Measurements from ENCODE around the gene SPSB3.
"Not testable (repeated sequence)": the region's sequence is repeated elsewhere in the genome, so short reads cannot be mapped to it uniquely, and the experiment has no call there.

The SPSB3 gene

DNA sequence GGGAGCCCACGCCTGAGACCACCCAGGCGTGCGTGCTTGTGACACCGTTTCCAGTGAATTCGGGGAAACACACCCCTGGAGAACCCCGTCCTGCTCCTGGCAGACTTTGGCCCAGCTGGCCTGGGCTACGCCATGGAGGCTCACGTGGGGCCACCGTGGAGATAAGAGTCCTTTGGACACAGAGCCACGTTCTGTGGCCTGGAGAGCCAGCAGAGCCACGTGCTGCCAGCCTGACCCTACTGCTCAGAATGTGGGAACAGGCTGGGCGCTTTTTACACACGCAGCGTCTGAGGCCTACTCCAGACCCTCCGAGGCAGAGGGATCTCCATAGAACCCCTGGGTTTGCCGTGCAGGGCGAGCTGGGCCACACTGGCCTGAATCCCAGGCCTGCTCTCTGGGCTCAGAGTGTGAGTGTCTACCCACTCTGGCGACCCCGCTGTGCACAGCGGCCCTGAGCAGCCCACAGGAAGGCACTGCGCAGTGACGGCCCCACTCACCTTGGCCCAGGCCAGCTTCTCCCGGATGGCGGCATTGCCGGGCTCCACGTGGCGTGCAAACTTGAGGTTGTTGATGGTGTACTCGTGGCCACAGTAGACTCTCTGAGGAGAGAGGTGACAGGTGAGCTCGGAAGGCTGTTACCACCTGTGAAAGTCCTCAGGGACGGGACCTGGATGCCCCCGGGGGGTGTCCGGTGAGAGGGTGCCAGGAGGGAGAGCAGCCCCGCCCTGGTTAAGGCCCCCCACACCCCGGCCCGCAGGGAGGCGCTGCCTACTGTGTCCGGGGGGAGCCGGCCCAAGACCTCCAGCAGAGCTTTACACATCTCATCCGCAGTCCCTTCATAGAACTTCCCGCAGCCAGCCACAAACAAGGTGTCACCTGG is 34.3 kb upstream of the SPSB3 start:
- no peak for DNase-seq

DNA sequence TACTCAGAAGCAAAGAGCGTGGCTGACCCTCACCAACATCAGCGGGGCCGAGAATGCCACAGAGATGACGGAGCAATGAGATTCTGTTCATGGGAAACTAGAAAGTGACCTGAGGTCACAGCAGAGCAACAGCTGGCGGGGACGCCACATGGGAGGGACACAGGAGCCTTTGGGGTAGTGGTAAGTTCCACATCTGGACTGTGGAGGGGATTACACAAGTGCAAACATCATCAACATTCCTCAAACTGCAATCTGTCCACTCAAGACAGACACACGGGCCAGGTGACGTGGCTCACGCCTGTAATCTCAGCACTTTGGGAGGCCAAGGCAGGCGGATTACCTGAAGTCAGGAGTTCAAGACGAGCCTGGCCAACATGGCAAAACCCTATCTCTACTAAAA is 33.1 kb upstream of the SPSB3 start:
- no peak for DNase-seq

DNA sequence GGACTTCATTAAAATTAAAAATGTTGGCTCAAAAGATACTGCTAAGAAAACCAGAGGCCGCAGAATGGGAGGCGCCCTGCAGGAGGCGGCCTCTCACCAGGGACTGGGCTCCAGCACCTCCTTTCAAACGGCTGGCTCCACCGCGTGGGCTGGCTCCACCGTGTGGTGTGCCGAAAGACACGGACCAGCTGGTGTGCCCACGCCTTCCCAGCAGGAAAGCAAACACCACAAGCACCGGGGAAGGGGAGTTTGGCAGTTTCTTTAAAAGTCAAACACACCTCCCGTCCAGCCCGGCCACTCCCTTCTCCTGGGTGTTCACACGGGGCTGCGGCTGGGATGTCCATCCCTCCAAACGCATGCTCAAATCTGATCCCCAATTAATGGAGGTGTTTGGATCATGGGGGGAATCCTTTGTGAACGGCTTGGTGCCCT is 30.4 kb upstream of the SPSB3 start:
- DNase-seq: peak; percentile 48

DNA sequence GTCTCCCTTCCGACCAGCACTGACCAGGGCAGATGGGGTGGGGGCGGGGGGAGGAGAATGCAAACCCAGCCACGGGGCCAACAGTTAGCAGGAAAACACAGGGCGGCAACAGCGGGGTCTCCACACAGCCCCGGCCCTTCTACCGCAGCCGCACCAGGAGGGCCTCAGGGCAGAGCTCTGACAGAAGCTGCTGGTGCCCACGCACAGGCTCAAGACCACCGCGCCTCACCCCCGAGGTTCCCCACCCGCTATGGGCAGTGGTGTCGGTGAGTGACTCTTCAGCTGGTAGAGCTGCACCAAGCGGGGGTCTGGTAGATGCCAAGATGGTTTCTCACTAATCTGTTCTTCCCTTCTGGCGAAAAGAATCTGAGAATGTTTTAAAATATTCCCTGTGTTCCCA is 28.2 kb upstream of the SPSB3 start:
- no peak for DNase-seq

DNA sequence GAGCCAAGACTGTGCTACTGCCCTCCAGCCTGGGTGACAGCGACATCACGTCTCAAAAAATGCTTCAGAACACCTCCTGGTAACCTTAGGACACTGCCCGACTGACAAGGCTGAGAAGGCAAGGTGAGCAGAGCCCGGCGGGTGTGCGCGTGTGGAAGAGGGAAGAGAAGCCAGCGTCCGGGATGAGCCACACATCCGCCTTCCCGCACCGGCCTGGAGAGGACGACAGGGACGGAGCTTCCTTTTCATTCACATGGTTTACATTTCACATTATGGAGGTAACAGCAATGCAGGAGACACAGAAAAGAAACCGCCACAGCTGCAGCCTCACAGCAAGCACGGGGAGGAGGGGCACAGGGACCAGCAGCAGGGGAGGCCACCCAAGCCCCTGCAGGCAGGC is 27.7 kb upstream of the SPSB3 start:
- DNase-seq: no peak

DNA sequence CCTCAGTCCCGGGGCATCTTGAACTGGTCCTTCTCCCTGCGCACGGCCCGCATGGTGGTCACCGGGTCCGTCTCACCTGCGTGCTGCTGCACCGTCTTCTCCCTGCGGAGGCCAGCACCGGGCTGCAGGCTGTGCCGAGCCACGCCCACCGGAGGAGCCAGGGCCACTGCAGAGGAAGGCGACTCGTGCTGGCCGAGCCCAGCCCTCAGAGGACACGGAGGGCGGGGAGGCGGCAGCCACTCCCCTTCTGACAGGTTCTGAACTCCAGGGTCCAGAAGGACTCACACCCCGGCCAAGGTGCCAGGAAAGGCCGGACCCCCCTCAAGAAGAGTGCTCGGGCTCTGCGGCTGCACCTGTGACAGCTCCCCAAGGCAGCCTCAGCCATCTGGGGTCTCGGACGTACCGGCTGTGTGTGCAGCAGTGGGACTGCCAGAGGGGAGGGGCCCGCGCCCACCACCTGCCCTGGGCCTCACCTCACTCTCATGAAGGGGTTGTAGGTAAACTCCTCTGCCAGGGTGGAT is 27.0 kb upstream of the SPSB3 start:
- no peak for DNase-seq

DNA sequence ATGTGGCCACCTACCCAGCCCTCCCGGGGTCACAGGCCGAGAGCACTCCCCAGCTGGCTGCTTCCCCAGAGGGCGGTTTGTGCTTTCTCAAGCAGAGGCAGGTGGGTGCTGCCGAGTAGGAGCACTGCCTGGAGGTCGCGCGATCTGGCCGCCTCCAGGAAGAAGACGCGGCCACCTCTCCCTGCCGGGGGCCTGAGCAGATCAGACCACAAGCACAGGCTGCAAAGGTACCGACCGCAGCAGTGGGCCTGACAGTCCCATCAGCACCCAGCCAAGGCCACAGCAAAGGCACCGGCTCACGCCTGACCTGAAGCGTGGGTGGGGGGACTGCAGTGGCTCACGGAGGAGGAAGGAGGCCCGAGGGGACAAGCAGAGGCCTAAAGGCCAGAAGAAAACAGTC is 26.3 kb upstream of the SPSB3 start:
- no peak for DNase-seq

DNA sequence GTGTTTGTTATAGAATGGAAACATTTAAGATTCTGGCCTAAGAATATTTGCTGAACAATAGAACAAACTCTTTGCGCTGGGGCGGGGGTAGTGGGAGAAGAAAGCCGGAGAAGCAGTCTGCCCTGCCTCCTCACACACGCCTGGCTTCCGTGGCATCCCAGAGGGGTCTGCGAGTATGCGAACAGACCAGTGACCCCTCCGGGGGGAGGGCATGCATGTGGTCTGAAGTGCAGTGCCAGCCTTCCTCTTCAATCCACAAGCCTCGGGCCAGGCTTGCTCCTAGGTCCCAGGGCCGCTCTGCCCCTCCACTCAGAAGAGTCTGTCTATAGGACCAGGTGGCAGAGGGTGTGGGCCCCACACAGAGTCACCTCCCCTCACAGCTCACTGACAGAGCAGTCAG is 25.3 kb upstream of the SPSB3 start:
- DNase-seq: no peak

DNA sequence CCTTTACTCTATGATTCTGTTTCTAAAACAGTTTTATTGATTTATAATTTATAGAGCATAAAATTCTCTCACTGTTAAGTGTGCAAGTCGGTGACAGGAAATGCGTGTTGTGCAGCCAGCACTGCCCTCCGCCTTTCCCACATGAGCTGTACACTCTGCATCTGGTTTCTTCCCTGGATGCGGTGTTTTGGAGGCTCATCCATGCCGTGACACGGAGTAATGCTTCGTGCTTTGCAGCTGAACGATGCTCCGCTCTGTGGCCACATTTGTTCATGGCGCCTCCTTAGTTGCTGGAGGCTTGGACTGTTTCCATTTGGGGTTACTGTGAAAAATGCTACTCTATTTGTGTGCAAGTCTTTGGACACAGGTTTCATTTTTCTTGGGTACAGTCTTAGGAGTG is 18.3 kb upstream of the SPSB3 start:
- no peak for DNase-seq

DNA sequence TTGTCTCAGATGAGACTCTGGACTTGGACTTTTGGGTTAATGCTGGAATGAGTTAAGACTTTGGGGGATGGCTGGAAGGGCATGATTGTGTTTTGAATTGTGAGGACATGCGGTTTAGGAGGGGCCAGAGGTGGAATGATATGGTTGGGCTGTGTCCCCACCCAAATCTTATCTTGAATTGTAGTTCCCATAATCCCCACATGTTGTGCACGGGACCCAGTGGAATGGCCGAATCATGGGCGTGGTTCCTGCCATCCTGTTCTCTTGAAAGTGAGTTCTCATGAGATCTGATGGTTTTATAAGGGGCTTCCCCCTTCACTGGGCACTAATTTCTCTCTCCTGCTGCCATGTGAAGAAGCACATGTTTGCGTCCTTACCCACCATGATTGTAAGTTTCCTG is 16.9 kb upstream of the SPSB3 start:
- not testable (repeated sequence) for DNase-seq

DNA sequence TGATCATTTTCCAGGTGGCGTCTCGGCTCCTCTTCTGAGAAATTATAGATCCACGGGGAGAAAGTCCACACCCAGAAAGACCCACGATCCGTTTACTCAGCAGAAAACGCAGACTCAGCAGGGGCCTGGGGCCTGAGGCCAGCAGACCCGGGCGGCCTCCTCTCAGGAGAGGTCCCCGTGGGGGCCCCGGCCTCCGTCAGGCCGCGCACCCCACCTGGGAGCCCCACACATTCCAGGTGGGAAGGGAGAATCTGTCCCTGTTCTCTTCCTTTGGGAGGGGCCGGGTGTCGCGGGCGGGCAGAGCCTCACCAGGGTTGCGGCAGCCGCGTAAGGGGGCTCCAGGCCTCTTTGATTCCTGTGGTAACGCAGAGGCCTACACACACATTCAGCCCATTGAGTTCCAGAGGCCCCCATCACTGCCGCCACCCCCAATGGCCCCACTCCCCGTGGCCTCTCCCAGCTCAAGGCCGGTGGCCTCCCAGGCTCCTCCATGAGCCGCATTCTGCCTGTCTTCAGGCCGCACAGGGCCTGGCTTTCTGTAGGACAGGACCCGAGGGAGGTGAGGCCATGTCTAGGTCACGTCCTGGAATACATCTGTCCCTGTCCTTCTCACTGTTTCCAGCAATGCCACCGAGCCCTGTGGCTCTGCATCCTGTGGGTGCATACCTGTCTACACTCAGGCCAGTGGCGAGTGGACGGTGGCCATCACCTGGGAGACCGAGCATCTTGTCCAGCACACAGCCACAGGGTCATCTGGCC is 12.7 kb upstream of the SPSB3 start:
- DNase-seq: no peak

DNA sequence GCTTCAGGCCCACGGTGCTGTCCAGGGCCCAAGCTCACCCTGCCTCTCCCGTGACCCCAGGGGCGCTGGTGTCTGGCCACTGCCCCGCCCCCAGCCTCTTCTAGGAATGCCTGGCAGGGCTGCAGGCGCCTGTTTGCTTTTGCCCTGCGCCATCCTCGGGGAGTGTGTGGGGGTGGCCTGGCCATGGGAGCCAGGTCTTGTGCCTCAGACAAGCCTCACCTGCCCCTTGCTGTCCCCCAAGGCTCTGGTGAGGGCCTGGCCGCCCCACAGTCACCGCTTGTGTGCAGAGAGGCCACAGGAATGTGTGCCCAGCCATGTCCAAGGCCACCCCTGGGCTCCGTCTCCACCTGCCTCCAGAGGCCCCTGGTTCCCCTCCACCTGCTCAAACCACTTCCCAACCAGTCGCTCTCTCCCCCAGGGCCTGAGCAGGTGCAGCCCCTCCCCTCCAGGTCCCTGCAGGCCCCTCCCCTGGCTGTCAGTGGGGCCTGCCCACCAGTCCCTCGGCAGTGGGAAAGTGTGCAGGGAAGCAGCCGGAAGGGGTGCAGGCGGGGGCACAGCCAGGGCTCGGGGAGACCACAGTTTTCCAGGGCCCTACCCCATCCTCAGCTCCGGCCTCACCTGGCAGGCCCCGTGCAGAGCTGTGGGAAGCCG is 12.0 kb upstream of the SPSB3 start:
- DNase-seq: no peak

DNA sequence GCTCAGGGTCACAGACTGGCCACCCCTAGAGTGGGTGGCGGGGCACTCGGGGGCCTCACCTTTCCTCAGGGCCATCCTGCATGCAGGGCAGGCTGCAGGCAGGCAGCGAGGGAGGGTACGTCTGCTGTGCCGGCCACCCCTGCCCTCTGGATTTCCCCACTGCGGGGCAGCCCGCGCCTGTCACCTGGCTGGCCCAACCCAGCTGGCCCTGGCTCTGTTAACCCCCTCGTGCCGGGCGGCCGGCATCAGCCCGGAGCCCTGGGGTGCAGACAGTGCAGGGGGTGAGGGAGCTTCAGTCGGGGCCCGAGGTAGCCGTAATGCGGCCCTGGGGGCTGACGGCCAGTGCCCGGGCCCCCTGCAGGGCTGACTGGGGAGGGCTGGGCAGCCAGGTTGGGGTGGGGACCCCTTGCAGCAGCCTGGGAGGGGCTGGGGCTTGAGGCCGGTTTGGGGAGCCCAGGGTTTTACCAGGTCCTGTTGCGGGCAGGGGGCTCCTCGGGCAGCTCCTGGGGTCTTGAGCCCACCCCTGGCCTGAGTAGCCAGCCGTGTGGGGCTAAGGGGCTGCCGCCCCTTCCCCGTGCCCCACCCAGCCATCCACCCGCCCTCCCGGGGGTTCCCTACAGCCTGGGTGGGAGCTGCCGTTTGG is 11.3 kb upstream of the SPSB3 start, which contains the start of gene IGFALS:
TSS of gene IGFALS (minus strand) at position 128 of the 643 bp plus-strand sequence. CDS start at position 75, 53 bp downstream.
- DNase-seq: no peak

DNA sequence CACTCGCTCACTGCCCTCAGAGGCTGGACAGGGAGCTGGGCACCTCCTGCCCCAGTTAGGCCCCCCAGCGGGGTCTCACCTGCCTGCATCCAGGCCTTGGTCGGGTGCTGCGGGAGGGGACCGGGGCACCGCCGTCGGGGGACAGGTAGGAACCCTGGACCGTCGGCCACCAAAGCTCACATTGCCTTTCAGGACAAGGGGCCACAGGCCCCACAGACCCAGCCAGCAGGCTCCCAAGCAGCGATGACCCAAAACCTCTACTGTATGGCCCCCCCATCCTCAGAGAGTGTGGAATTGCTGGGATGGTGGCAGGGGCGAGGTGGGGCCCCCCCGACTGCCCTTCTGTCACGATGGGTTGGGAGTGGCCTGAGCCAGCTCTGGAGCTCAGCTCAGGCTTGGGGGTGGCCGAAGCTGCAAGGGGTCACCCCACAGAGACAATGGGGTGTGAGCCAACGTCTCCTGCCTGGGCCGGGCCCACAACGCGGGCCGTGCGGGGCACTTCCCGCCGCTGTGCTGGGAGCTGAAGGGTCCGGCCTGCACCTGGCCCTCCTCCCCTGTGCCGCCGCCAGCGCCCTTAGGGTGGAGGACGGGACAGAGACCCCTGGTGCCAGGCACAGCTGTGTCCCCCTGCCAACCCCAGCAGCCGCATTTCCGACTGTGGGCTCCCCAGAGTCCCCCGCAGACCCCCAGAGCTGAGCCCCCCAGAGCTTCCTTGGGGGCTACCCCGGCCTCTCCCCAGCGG is 10.6 kb upstream of the SPSB3 start:
- no peak for DNase-seq

DNA sequence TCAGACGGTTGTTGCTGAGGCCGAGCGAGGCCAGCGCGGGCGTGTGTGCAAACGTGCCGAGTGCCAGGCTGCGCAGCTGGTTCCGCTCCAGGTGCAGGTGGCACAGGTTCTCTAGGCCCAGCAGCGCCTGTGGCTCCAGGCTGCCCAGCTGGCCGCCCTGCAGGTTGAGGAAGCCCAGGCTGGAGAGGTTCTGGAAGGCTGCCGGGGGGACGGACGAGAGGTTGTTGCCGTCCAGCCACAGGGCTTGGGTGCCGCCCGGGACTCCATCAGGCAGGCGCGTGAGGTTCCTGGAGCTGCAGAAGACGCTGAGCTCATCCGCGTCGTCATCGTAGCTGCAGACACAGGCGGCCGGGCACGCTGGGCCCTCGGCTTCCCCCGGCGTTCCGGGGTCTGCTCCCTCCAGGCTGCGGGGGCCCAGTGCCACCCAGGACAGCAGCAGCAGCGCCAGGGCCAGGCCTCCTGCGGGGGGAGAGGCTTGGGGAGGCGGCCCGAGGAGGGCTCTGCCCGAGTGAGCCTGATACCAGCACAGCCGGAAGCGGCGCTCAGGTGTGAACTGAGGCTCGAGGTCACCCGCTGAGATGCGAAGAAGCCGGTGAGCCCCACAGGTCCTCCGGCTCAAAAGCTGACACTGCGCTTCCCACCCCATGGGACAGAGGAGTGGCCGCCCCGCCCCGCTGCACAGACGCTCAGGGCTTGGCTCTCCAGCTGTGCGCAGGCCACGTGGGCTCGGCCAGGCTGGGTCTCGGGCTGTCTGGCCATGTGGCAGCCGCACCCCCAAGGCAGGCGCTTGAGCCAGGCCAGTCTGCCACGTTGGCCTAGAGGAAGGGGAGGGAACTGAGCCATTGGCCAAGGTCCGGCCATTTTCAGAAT is 9.8 kb upstream of the SPSB3 start:
- DNase-seq: no peak

DNA sequence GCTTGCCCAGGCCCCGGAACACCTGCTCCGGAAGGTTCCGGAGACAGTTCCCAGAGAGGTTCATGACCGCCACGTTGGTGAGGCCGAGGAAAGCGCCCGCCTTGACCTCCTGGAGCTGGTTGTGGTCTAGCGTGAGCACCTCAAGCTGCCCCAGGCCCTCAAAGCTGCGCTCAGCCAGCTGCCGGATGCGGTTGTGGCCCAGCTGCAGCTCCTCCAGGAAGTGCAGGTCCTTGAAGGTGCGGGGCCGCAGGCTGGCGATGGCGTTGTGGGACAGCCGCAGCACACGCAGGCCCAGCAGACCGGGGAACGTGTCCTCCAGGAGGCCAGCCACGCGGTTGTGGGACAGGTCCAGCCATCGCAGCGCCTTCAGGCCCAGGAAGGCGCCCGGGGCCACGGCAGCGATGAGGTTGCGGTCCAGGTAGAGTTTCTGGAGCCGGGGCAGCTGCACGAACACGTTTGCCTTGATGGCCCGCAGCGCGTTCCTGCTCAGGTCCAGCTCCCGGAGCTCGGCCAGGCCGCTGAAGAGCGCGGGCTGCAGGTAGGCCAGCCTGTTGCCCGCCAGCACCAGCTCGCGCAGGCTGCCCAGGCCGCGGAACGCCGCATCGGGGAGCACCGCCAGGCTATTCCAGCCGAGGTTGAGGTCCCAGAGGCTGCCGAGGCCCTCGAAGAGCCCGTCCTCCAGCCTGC is 9.0 kb upstream of the SPSB3 start:
- no peak for DNase-seq

DNA sequence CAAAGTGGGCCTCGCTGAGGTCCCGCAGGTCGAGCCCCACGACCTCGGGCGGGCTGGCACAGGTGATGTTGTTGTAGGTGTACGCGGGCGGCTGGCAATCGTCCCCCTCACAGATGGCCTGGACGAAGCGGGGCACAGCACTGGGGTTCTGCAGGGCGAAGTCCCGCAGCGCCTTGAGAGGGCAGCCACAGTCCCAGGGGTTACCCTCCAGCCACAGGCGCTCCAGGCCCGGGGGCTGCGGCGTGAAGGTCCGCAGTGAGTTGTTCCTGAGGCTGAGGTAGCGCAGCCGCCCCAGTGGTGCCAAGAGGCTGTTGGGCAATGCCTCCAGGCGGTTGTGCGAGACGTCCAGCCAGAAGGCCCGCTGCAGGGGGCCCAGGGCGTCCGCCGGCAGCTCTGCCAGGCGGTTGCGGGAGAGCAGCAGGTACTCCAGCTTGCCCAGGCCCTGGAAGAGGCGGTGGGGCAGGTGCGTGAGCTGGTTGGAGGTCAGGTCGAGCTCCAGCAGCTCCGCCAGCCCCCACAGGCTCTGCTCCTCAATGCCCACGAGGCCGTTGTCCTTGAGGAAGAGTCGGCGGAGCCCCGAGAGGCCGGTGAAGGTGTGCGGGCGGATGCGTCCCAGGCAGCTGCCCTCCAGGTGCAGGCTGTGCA is 8.4 kb upstream of the SPSB3 start:
- no peak for DNase-seq

DNA sequence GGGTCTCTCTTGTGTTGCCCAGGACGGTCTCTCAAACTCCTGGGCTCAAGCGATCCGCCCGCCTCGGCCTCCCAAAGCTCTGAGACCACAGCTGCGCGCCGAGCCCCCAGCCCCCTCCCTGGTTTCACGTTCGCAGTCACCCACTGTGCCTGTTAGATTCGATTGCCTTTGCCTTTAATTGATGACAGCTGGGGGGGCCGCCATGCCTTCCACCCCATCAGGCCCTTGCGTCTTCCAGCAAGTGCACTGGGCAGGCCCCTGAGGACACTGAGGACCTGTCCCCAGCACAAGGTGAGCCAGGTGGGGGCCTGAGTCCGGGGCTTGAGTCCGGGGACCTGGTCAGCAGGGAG is 7.9 kb upstream of the SPSB3 start:
- DNase-seq: no peak

DNA sequence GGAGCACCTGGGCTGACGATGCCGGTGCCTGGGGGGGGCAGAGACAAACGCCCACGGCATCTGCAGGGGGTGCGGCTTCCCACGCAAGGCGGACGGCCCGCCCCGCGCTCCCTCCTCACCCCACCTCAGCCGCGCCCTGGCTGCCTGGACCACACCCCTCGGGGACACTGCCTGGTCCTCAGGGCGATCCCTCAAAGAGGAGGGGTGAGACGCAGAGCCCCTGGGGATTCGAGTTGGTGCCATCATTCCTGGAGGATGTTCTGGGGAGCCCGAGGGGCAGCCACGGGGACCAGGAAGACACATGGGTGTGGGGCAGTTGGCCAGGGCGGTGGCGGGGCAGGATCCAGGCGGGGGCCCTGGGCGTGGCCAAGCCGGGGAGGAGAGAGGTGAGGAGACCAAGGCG is 7.3 kb upstream of the SPSB3 start:
- no peak for DNase-seq

DNA sequence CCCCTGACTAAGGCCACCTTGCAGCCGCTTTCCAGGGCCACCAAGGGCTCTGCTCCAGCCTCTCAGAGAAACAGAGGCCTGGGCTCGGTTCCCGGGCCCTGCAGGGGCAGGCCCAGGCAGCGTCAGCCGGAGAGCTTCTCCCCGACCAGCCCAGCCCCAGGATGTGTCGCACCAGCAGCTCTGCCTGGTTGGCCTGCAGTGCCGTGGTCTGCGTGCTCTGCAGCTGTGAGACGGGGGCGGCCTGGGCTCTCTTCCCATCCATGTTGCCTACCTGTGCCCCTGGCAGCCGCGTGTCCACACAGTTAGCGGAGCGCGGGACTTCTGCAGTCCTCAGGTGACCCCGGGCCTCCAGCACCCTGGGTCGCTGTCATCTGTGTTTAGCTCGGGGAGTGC is 6.3 kb upstream of the SPSB3 start:
- DNase-seq: no peak

Measured in stimulated activated CD4-positive, alpha-beta T cell treated with anti-CD3 and anti-CD28 coated beads, Interleukin-4, amount 100 ng/mL, for 24 hours (primary cell).